Mesodermal cell (in vitro differentiated cells): ENCODE measurements around the gene PLOD3.
A peak's percentile ranks its signal among the peaks of the same experiment; 100 is the strongest.

Source experiments
- H3K27ac ChIP-seq: 2 replicates; pipeline ENCODE4 v1.7.0; 2013; ENCODE audit warnings: mild to moderate bottlenecking, low read depth, low read length, moderate library complexity; ENCODE audit not compliant: severe bottlenecking
- H3K36me3 ChIP-seq: 2 replicates; pipeline ENCODE4 v1.7.1; 2013; ENCODE audit warnings: mild to moderate bottlenecking, low read length, moderate library complexity; ENCODE audit not compliant: control insufficient read depth, insufficient read depth
- H3K4me1 ChIP-seq: one replicate; pipeline ENCODE4 v1.7.1; 2013; ENCODE audit warnings: mild to moderate bottlenecking, low read length; ENCODE audit not compliant: insufficient read depth, control insufficient read depth, poor library complexity, severe bottlenecking
- H3K4me3 ChIP-seq: 2 replicates; pipeline ENCODE4 v1.7.0; 2013; ENCODE audit warnings: low read length, control low read depth, mild to moderate bottlenecking; ENCODE audit not compliant: insufficient read depth, poor library complexity, severe bottlenecking; ENCODE audit errors: extremely low read depth
- H3K9me3 ChIP-seq: 2 replicates; pipeline ENCODE4 v1.7.1; 2013; ENCODE audit warnings: mild to moderate bottlenecking, low read length, moderate library complexity; ENCODE audit not compliant: control insufficient read depth
- WGBS, 2 experiments: methylation state at CpG; one replicate each; pipeline ENCODE4 v1.1.5; 2013; ENCODE audit warnings: missing lambda C conversion rate in 2 of 2; ENCODE audit not compliant: insufficient coverage in 2 of 2; 5-methylcytosine and 5-hydroxymethylcytosine counted together

Gene PLOD3

GRCh38 chr7:101161692-101162471 lies 55.5 kb downstream of the PLOD3 start:
- Histone ChIP-seq H3K4me1 (peaks cover 41% of the 10 kb centered on the region), H3K4me3 (no peak overlapping the region), H3K36me3 (peaks cover 30% of the 10 kb centered on the region), H3K27ac (peak overlapping the region; percentile 55), H3K9me3 (no peaks in the 10 kb centered on the region)
- 40 to 53% methylated on average over 8 to 9 of the region's 17 CpGs for WGBS, 2 experiments

GRCh38 chr7:101160910-101161309 lies 56.5 kb downstream of the PLOD3 start:
- Histone ChIP-seq H3K27ac (no peak overlapping the region), H3K9me3 (no peaks in the 10 kb centered on the region), H3K4me3 (no peak overlapping the region), H3K4me1 (peaks cover 50% of the 10 kb centered on the region), H3K36me3 (peaks cover 38% of the 10 kb centered on the region)

- 58 to 76% methylated on average over 12 to 14 of the region's 31 CpGs for WGBS, 2 experiments
- Histone ChIP-seq H3K4me3 (no peak overlapping the region), H3K36me3 (peaks cover 38% of the 10 kb centered on the region), H3K4me1 (peaks cover 52% of the 10 kb centered on the region), H3K27ac (no peak overlapping the region), H3K9me3 (no peaks in the 10 kb centered on the region)
Observed at GRCh38 chr7:101159696-101160674, 57.4 kb downstream of the PLOD3 start.

- peaks cover 40% of the 10 kb centered on the region for H3K4me1 ChIP-seq
- H3K9me3 ChIP-seq, result no peaks in the 10 kb centered on the region
- no peak overlapping the region for H3K4me3 ChIP-seq
- WGBS, 2 experiments, result 87 to 88% methylated on average over 11 to 13 of the region's 14 CpGs
- no peak overlapping the region for H3K27ac ChIP-seq
- H3K36me3 ChIP-seq, result peaks cover 37% of the 10 kb centered on the region
Observed at GRCh38 chr7:101156866-101157589, 60.4 kb downstream of the PLOD3 start.

- WGBS, 2 experiments, result 83 to 88% methylated on average over 5 to 6 of the region's 6 CpGs
- Histone ChIP-seq H3K9me3 (no peaks in the 10 kb centered on the region), H3K4me3 (no peak overlapping the region), H3K27ac (no peak overlapping the region), H3K36me3 (peaks cover 34% of the 10 kb centered on the region), H3K4me1 (peaks cover 33% of the 10 kb centered on the region)
Observed at GRCh38 chr7:101156277-101156676, 61.1 kb downstream of the PLOD3 start.
